H9 (cell line): ENCODE data around the gene LIPA. TPM values are rescaled to one million over a fixed set of nuclear protein-coding genes. Genes with fewer than 3 reads are reported as not detected.

Experiments used
- DNase-seq: peaks from one replicate; pipeline ENCODE4 v3.0.0-alpha.2; 2017
- H2AFZ ChIP-seq: one replicate; pipeline ENCODE4 v1.6.1; 2013; ENCODE audit warnings: mild to moderate bottlenecking, low read length, control low read depth, moderate library complexity
- H2AK5ac ChIP-seq: 2 replicates; pipeline ENCODE4 v1.6.1; 2013; ENCODE audit warnings: low read length, control low read depth, mixed read lengths; ENCODE audit not compliant: insufficient read length
- H2BK120ac ChIP-seq: one replicate; pipeline ENCODE4 v1.6.1; 2013; ENCODE audit warnings: low read depth, mild to moderate bottlenecking, low read length, control low read depth, inconsistent platforms; ENCODE audit not compliant: poor library complexity, severe bottlenecking
- H2BK12ac ChIP-seq: 2 replicates; pipeline ENCODE4 v1.6.1; 2013; ENCODE audit warnings: low read length, control low read depth, mixed read lengths, low read depth; ENCODE audit not compliant: insufficient read length
- H2BK15ac ChIP-seq: 2 replicates; pipeline ENCODE4 v1.6.1; 2013; ENCODE audit warnings: low read depth, low read length, control low read depth
- H2BK20ac ChIP-seq: one replicate; pipeline ENCODE4 v1.6.1; 2013; ENCODE audit warnings: low read depth, mild to moderate bottlenecking, low read length, control low read depth, inconsistent platforms; ENCODE audit not compliant: poor library complexity, severe bottlenecking
- H2BK5ac ChIP-seq: 2 replicates; pipeline ENCODE4 v1.6.1; 2013; ENCODE audit warnings: low read length, control low read depth, mixed read lengths; ENCODE audit not compliant: insufficient read length
- H3K14ac ChIP-seq: 2 replicates; pipeline ENCODE4 v1.6.1; 2013; ENCODE audit warnings: low read length, control low read depth; ENCODE audit not compliant: insufficient read depth
- H3K18ac ChIP-seq: 2 replicates; pipeline ENCODE4 v1.6.1; 2013; ENCODE audit warnings: low read depth, mild to moderate bottlenecking, mixed read lengths, low read length, control low read depth; ENCODE audit not compliant: insufficient read length
- H3K23ac ChIP-seq: 2 replicates; pipeline ENCODE4 v1.6.1; 2013; ENCODE audit warnings: low read length, control low read depth, mixed read lengths, low read depth; ENCODE audit not compliant: insufficient read length
- H3K23me2 ChIP-seq: 2 replicates; pipeline ENCODE4 v1.6.1; 2013; ENCODE audit warnings: low read depth, mild to moderate bottlenecking, mixed read lengths, low read length, control low read depth; ENCODE audit not compliant: insufficient read length, poor library complexity, severe bottlenecking
- H3K27ac ChIP-seq: 2 replicates; pipeline ENCODE4 v1.5.1; 2013; ENCODE audit warnings: low read length, control low read depth, mixed read lengths, low read depth; ENCODE audit not compliant: insufficient read length
- H3K27me3 ChIP-seq: 2 replicates; pipeline ENCODE4 v1.6.1; 2013; ENCODE audit warnings: low read length, control low read depth, inconsistent platforms; ENCODE audit not compliant: insufficient read depth
- H3K4ac ChIP-seq: 2 replicates; pipeline ENCODE4 v1.6.1; 2013; ENCODE audit warnings: low read depth, mild to moderate bottlenecking, control low read depth, inconsistent platforms, low read length, moderate library complexity
- H3K4me1 ChIP-seq: 2 replicates; pipeline ENCODE4 v1.6.1; 2013; ENCODE audit warnings: low read length, control low read depth, inconsistent platforms; ENCODE audit not compliant: insufficient read depth
- H3K4me2 ChIP-seq: 2 replicates; pipeline ENCODE4 v1.6.1; 2013; ENCODE audit warnings: low read length, control low read depth, mixed read lengths; ENCODE audit not compliant: insufficient read length, insufficient read depth
- H3K56ac ChIP-seq: 2 replicates; pipeline ENCODE4 v1.6.1; 2013; ENCODE audit warnings: low read depth, mild to moderate bottlenecking, mixed read lengths, low read length, control low read depth; ENCODE audit not compliant: insufficient read length
- H3K79me1 ChIP-seq: 2 replicates; pipeline ENCODE4 v1.6.1; 2013; ENCODE audit warnings: low read depth, mild to moderate bottlenecking, moderate library complexity, low read length, control low read depth, inconsistent platforms; ENCODE audit not compliant: insufficient read depth, poor library complexity, severe bottlenecking
- H3K79me2 ChIP-seq: 2 replicates; pipeline ENCODE4 v1.6.1; 2013; ENCODE audit warnings: low read length, control low read depth, inconsistent platforms; ENCODE audit not compliant: insufficient read depth
- H3K9ac ChIP-seq: 2 replicates; pipeline ENCODE4 v1.6.1; 2013; ENCODE audit warnings: low read length, control low read depth, mixed read lengths; ENCODE audit not compliant: insufficient read length; ENCODE audit errors: extremely low read depth
- H3K9me3 ChIP-seq: one replicate; pipeline ENCODE4 v1.6.1; 2013; ENCODE audit warnings: low read depth, low read length, inconsistent platforms; ENCODE audit not compliant: control insufficient read depth
- H3T11ph ChIP-seq: one replicate; pipeline ENCODE4 v1.6.1; 2013; ENCODE audit warnings: mild to moderate bottlenecking, low read length, control low read depth, inconsistent platforms
- H4K20me1 ChIP-seq: one replicate; pipeline ENCODE4 v1.6.1; 2013; ENCODE audit not compliant: control insufficient read depth, insufficient read length, insufficient read depth
- H4K5ac ChIP-seq: 2 replicates; pipeline ENCODE4 v1.6.1; 2013; ENCODE audit warnings: low read depth, mild to moderate bottlenecking, mixed read lengths, low read length, control low read depth; ENCODE audit not compliant: insufficient read length
- H4K8ac ChIP-seq: replicated peaks from 2 replicates; pipeline ENCODE4 v1.6.1; 2013; ENCODE audit warnings: low read length, control low read depth, mixed read lengths, low read depth; ENCODE audit not compliant: insufficient read length
- H4K91ac ChIP-seq: 2 replicates; pipeline ENCODE4 v1.6.1; 2013; ENCODE audit warnings: low read depth, mild to moderate bottlenecking, moderate library complexity, mixed read lengths, low read length, control low read depth; ENCODE audit not compliant: insufficient read length
- H3K27ac Mint-ChIP-seq, 3 experiments: 2 replicates in 2 of 3; 3 replicates in 1 of 3; pipeline ENCODE4 v1.8.0; 2020 to 2021; ENCODE audit warnings: mixed read lengths in 3 of 3, mild to moderate bottlenecking in 1 of 3, moderate library complexity in 1 of 3
- H3K27me3 Mint-ChIP-seq: 2 replicates; pipeline ENCODE4 v1.8.0; 2021; ENCODE audit warnings: low read depth, mild to moderate bottlenecking, moderate library complexity, mixed read lengths
- H3K36me3 Mint-ChIP-seq, 3 experiments: 2 replicates in 2 of 3; 3 replicates in 1 of 3; pipeline ENCODE4 v1.8.0; 2020 to 2021; ENCODE audit warnings: low read depth in 3 of 3, mixed read lengths in 3 of 3; ENCODE audit not compliant: insufficient read depth in 1 of 3
- H3K4me1 Mint-ChIP-seq, 2 experiments: 2 replicates each; pipeline ENCODE4 v1.8.0; 2020; ENCODE audit warnings: mixed read lengths in 2 of 2
- H3K4me3 Mint-ChIP-seq, 2 experiments: 2 replicates in 1 of 2; 3 replicates in 1 of 2; pipeline ENCODE4 v1.8.0; 2020 to 2021; ENCODE audit warnings: mild to moderate bottlenecking in 2 of 2, mixed read lengths in 2 of 2, moderate library complexity in 1 of 2
- H3K9me3 Mint-ChIP-seq, 2 experiments: 2 replicates in 1 of 2; 3 replicates in 1 of 2; pipeline ENCODE4 v1.8.0; 2020; ENCODE audit warnings: mild to moderate bottlenecking in 2 of 2, mixed read lengths in 2 of 2, moderate library complexity in 1 of 2
- WGBS: extraction: QIAGEN DNeasy Blood & Tissue Kit; methylation state at CpG from one replicate; pipeline ENCODE4 v1.1.7; 2013; ENCODE audit warnings: missing lambda C conversion rate, low lambda C conversion rate, mixed read lengths; ENCODE audit not compliant: insufficient read length; ENCODE audit errors: extremely low coverage; 5-methylcytosine and 5-hydroxymethylcytosine counted together
- total RNA-seq: library from RNA; stranded (reverse); gene quantifications from 2 replicates; pipeline ENCODE4 v1.2.1, GENCODE V29; 2021
- TF ChIP-seq, protein P1 (sequence below): fragments of 200-600 bp; sonication (generic); conservative IDR thresholded peaks from 3 replicates; pipeline ENCODE4 v1.8.0; 2021; ENCODE audit warnings: antibody characterized with exemption, mild to moderate bottlenecking

LIPA gene
- total RNA-seq, 1 experiment from 2014 or later, result 20.9 TPM

DNA sequence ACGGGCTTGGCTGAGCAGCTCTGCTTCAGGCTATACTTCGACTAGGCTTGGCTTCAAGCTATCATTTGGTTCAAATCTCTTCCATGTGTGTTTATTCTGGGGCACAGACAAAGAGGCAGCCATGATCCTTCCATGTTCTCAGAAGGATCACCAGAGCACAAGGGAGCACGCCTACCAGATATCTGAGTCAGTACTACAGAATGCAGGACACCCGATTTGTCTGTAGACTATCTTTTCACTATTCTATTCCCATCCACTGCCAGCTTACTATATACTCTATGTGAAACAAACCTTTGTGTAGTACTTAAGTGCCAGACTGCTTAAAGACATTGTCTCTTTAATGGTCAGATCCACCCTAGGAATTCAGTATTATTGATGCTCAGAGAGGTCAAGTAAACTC lies 79.6 kb downstream of the LIPA start:
- H4K8ac ChIP-seq, result no peak overlapping the region
- H2AK5ac ChIP-seq, result no peak overlapping the region
- H3K79me1 ChIP-seq, result no peaks in the 10 kb centered on the region
- H4K91ac ChIP-seq, result no peak overlapping the region
- Mint-ChIP-seq H3K4me3 (no peak overlapping the region), H3K36me3 (no peaks in the 10 kb centered on the region), H3K27ac (no peak overlapping the region; a peak in 1 of 7 replicates), H3K27me3 (no peaks in the 10 kb centered on the region), H3K4me1 (peaks cover 22% of the 10 kb centered on the region in 2 experiments), H3K9me3 (no peaks in the 10 kb centered on the region)
- no peaks in the 10 kb centered on the region for H3K79me2 ChIP-seq
- H4K20me1 ChIP-seq, result no peaks in the 10 kb centered on the region
- H3K4me2 ChIP-seq, result no peak overlapping the region
- no peak overlapping the region for H2AFZ ChIP-seq
- no peak overlapping the region for H3K56ac ChIP-seq
- H2BK20ac ChIP-seq, result no peak overlapping the region
- no peaks in the 10 kb centered on the region for H3K27me3 ChIP-seq
- no peak overlapping the region for H3K4ac ChIP-seq
- no peaks in the 10 kb centered on the region for H3K23me2 ChIP-seq
- no peak overlapping the region for H3K14ac ChIP-seq
- H3K18ac ChIP-seq, result peak overlapping the region; percentile 14
- H2BK5ac ChIP-seq, result no peak overlapping the region
- H3K4me1 ChIP-seq, result peaks cover 2% of the 10 kb centered on the region; the same call in 1 of the 2 replicates
- H3K23ac ChIP-seq, result no peak overlapping the region
- no CpG with 5 or more reads among the region's 4 CpGs for WGBS
- TF ChIP-seq, protein P1, sequence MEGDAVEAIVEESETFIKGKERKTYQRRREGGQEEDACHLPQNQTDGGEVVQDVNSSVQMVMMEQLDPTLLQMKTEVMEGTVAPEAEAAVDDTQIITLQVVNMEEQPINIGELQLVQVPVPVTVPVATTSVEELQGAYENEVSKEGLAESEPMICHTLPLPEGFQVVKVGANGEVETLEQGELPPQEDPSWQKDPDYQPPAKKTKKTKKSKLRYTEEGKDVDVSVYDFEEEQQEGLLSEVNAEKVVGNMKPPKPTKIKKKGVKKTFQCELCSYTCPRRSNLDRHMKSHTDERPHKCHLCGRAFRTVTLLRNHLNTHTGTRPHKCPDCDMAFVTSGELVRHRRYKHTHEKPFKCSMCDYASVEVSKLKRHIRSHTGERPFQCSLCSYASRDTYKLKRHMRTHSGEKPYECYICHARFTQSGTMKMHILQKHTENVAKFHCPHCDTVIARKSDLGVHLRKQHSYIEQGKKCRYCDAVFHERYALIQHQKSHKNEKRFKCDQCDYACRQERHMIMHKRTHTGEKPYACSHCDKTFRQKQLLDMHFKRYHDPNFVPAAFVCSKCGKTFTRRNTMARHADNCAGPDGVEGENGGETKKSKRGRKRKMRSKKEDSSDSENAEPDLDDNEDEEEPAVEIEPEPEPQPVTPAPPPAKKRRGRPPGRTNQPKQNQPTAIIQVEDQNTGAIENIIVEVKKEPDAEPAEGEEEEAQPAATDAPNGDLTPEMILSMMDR, result no peak
- H3T11ph ChIP-seq, result no peak overlapping the region
- H3K9ac ChIP-seq, result no peak overlapping the region
- H2BK15ac ChIP-seq, result no peak overlapping the region
- no peak overlapping the region for H2BK12ac ChIP-seq
- DNase-seq, result no peak
- H3K9me3 ChIP-seq, result no peaks in the 10 kb centered on the region
- no peak overlapping the region for H2BK120ac ChIP-seq
- no peak overlapping the region for H3K27ac ChIP-seq
- H4K5ac ChIP-seq, result no peak overlapping the region
